HG03469 (cell line): Measurements from ENCODE around the gene F11.
"Not testable (repeated sequence)": the region's sequence is repeated elsewhere in the genome, so short reads cannot be mapped to it uniquely, and the experiment has no call there.

ENCODE experiments used
- ATAC-seq: cut with Tn5 transposase; IDR thresholded peaks from one replicate; pipeline ENCODE4 v1.9.1; 2021; ENCODE audit warnings: mild to moderate bottlenecking, moderate library complexity, moderate number of reproducible peaks; ENCODE audit not compliant: unreplicated experiment

F11 gene

GRCh38 chr4:186249785-186250754 lies 15.9 kb upstream of the F11 start:
- no peak for ATAC-seq

- no peak for ATAC-seq
Measured at GRCh38 chr4:186250760-186251159, 15.2 kb upstream of the F11 start.

- ATAC-seq, result no peak
Measured at GRCh38 chr4:186255122-186255521, 10.9 kb upstream of the F11 start.

GRCh38 chr4:186258216-186258811 lies 7.7 kb upstream of the F11 start:
- no peak for ATAC-seq

GRCh38 chr4:186260117-186260503 lies 5.9 kb upstream of the F11 start:
- ATAC-seq, result no peak

- no peak for ATAC-seq
Measured at GRCh38 chr4:186260504-186261448, 5.2 kb upstream of the F11 start.

GRCh38 chr4:186264660-186265059 lies 1.3 kb upstream of the F11 start:
- no peak for ATAC-seq

- not testable (repeated sequence) for ATAC-seq
Measured at GRCh38 chr4:186265250-186265649, 739 bp upstream of the F11 start.

- no peak for ATAC-seq
Measured at GRCh38 chr4:186266729-186267456, 904 bp downstream of the F11 start.

GRCh38 chr4:186271081-186271678 lies 5.2 kb downstream of the F11 start:
- no peak for ATAC-seq

- no peak for ATAC-seq
Measured at GRCh38 chr4:186272699-186273391, 6.9 kb downstream of the F11 start.

GRCh38 chr4:186273392-186273789 lies 7.4 kb downstream of the F11 start:
- not testable (repeated sequence) for ATAC-seq

GRCh38 chr4:186283311-186283710 lies 17.3 kb downstream of the F11 start:
- no peak for ATAC-seq

GRCh38 chr4:186285147-186285546 lies 19.2 kb downstream of the F11 start:
- no peak for ATAC-seq

GRCh38 chr4:186286581-186286980 lies 20.6 kb downstream of the F11 start:
- no peak for ATAC-seq

GRCh38 chr4:186291256-186291890 lies 25.4 kb downstream of the F11 start:
- ATAC-seq, result no peak

GRCh38 chr4:186294160-186294559 lies 28.2 kb downstream of the F11 start:
- no peak for ATAC-seq

GRCh38 chr4:186296481-186296880 lies 30.5 kb downstream of the F11 start:
- ATAC-seq, result no peak
